Vagina (tissue), 2 donors: ENCODE data around the gene TECPR1.

Source experiments
- CTCF ChIP-seq, 3 experiments: fragments of 450-650 bp in 2 of 3; fragments of 200-600 bp in 1 of 3; sonication (generic) in 1 of 3; IDR thresholded peaks; one replicate each; pipeline ENCODE4 v1.5.1; 2017 to 2019; ENCODE audit warnings: antibody characterized with exemption in 3 of 3, mild to moderate bottlenecking in 2 of 3, moderate library complexity in 2 of 3
- POLR2A ChIP-seq, 2 donors: fragments of 450-650 bp; IDR thresholded peaks; one replicate each; pipeline ENCODE4 v1.6.1; 2017; ENCODE audit warnings: antibody characterized with exemption in 2 of 2, mild to moderate bottlenecking in 2 of 2, moderate library complexity in 2 of 2
- POLR2AphosphoS5 ChIP-seq, 2 donors: sonication (generic); formaldehyde crosslinking; IDR thresholded peaks; one replicate each; pipeline ENCODE4 v1.9.0; 2017; ENCODE audit warnings: antibody characterized with exemption in 2 of 2, mild to moderate bottlenecking in 2 of 2, low read depth in 1 of 2; ENCODE audit not compliant: insufficient read depth in 1 of 2

- TF ChIP-seq CTCF (IDR thresholded peaks at IDR 0.05): no peak
- TF ChIP-seq POLR2AphosphoS5 (IDR thresholded peaks at IDR 0.05; ENCODE audit: insufficient read depth in 1 of 2, low read depth in 1 of 2): no peak
- TF ChIP-seq POLR2A (IDR thresholded peaks at IDR 0.05): no peak
Observed at GRCh38 chr7:98177553-98177952, 74.5 kb downstream of the TECPR1 start.
